HepG2 (cell line): ENCODE results near the gene RDH12. TPM values are rescaled to one million over a fixed set of nuclear protein-coding genes. Genes with fewer than 3 reads are reported as not detected.
A peak's percentile ranks its signal among the peaks of the same experiment; 100 is the strongest.

ENCODE experiments used
- DNMT1 ChIP-seq: sonication (generic); formaldehyde crosslinking; IDR thresholded peaks from 2 replicates; pipeline ENCODE4 v1.5.1; 2020; ENCODE audit warnings: mild to moderate bottlenecking, missing genetic modification reagents
- EP300 ChIP-seq, 3 experiments: sonication (generic) in 1 of 3; formaldehyde crosslinking in 1 of 3; IDR thresholded peaks; 2 replicates each; pipeline versions ENCODE4 v1.5.1 to v1.6.1; 2011 to 2020; ENCODE audit warnings: low read depth in 2 of 3, low read length in 2 of 3, borderline replicate concordance in 1 of 3, improper control_type of control experiment in 1 of 3, mild to moderate bottlenecking in 1 of 3, missing genetic modification reagents in 1 of 3, moderate library complexity in 1 of 3
- MAFF ChIP-seq: IDR thresholded peaks from 2 replicates; pipeline ENCODE4 v1.6.1; 2011; ENCODE audit warnings: low read depth, low read length, improper control_type of control experiment
- MEF2D ChIP-seq: sonication (generic); formaldehyde crosslinking; IDR thresholded peaks from 2 replicates; pipeline ENCODE4 v1.5.1; 2020; ENCODE audit warnings: mild to moderate bottlenecking, missing genetic modification reagents
- NCOA1 ChIP-seq: sonication (generic); formaldehyde crosslinking; IDR thresholded peaks from 2 replicates; pipeline ENCODE4 v1.9.0; 2021; ENCODE audit warnings: missing genetic modification reagents
- POLR2AphosphoS2 ChIP-seq: IDR thresholded peaks from 2 replicates; pipeline ENCODE4 v1.6.1; 2011; ENCODE audit warnings: low read depth, low read length, improper control_type of control experiment
- PPARG ChIP-seq: conservative IDR thresholded peaks from 2 replicates; pipeline ENCODE4 v1.6.1; 2016; ENCODE audit warnings: missing biosample characterization, missing genetic modification reagents
- RORA ChIP-seq: sonication (generic); formaldehyde crosslinking; IDR thresholded peaks from 2 replicates; pipeline ENCODE4 v1.5.0; 2020; ENCODE audit warnings: mild to moderate bottlenecking, missing genetic modification reagents, moderate library complexity
- XBP1 ChIP-seq: sonication (generic); formaldehyde crosslinking; IDR thresholded peaks from 2 replicates; pipeline ENCODE4 v1.5.0; 2020; ENCODE audit warnings: missing genetic modification reagents
- ZBTB33 ChIP-seq: sonication (generic); formaldehyde crosslinking; IDR thresholded peaks from 2 replicates; pipeline ENCODE4 v1.4.0; 2020; ENCODE audit warnings: missing genetic modification reagents
- ZEB1 ChIP-seq: IDR thresholded peaks from 2 replicates; pipeline ENCODE4 v1.6.1; 2012; ENCODE audit warnings: mild to moderate bottlenecking, low read depth, inconsistent platforms; ENCODE audit not compliant: insufficient replicate concordance
- ZNF124 ChIP-seq: sonication (generic); formaldehyde crosslinking; IDR thresholded peaks from 2 replicates; pipeline ENCODE4 v1.4.0; 2020; ENCODE audit warnings: missing genetic modification reagents
- ZNF230 ChIP-seq: sonication (generic); formaldehyde crosslinking; IDR thresholded peaks from 2 replicates; pipeline ENCODE4 v1.4.0; 2020; ENCODE audit warnings: mild to moderate bottlenecking, missing genetic modification reagents
- ZNF460 ChIP-seq: sonication (generic); formaldehyde crosslinking; IDR thresholded peaks from 2 replicates; pipeline ENCODE4 v1.5.1; 2020; ENCODE audit warnings: missing genetic modification reagents, mild to moderate bottlenecking, borderline replicate concordance
- ZNF660 ChIP-seq: sonication (generic); formaldehyde crosslinking; IDR thresholded peaks from 2 replicates; pipeline ENCODE4 v1.5.1; 2020; ENCODE audit warnings: mild to moderate bottlenecking, low read depth, missing genetic modification reagents, borderline replicate concordance
- ZNF777 ChIP-seq: sonication (generic); formaldehyde crosslinking; IDR thresholded peaks from 2 replicates; pipeline ENCODE4 v1.4.0; 2020; ENCODE audit warnings: missing genetic modification reagents
- ZNF841 ChIP-seq: sonication (generic); formaldehyde crosslinking; IDR thresholded peaks from 2 replicates; pipeline ENCODE4 v1.8.1; 2023; ENCODE audit warnings: missing genetic modification reagents, borderline replicate concordance
- polyA plus RNA-seq, 8 experiments: library from polyadenylated mRNA; depleted of rRNA in 3 of 8; stranded (reverse) in 7 of 8; unstranded in 1 of 8; fragments of >200 nt; fragmentation: Illumina TruSeq in 4 of 8; extraction: Trizol in 4 of 8; gene quantifications; 2 replicates each; pipeline versions ENCODE4 v1.2.1 to v1.2.3, GENCODE V29; 2011 to 2016; ENCODE audit warnings: low read depth in 4 of 8, missing spikeins in 1 of 8, mixed read lengths in 1 of 8; ENCODE audit not compliant: insufficient read depth in 1 of 8
- total RNA-seq, 5 experiments: library from RNA; depleted of rRNA; stranded (reverse); fragments of >200 nt; fragmentation: Illumina TruSeq; extraction: Trizol; gene quantifications; 2 replicates each; pipeline ENCODE4 v1.2.3, GENCODE V29; 2016; ENCODE audit warnings: low read depth in 1 of 5
- TF ChIP-seq, protein P1 (sequence below): sonication (generic); formaldehyde crosslinking; IDR thresholded peaks from 2 replicates; pipeline ENCODE4 v1.4.0; 2020; ENCODE audit warnings: missing genetic modification reagents
- TF ChIP-seq, protein P2 (sequence below): sonication (generic); formaldehyde crosslinking; IDR thresholded peaks from 2 replicates; pipeline ENCODE4 v1.5.0; 2020; ENCODE audit warnings: missing genetic modification reagents
- TF ChIP-seq, protein P3 (sequence below): sonication (generic); formaldehyde crosslinking; IDR thresholded peaks from 2 replicates; pipeline ENCODE4 v1.5.1; 2020; ENCODE audit warnings: mild to moderate bottlenecking, missing genetic modification reagents, moderate library complexity
- TF ChIP-seq, protein P4 (sequence below): sonication (generic); formaldehyde crosslinking; IDR thresholded peaks from 2 replicates; pipeline ENCODE4 v1.4.0; 2020; ENCODE audit warnings: mild to moderate bottlenecking, missing genetic modification reagents

Gene RDH12
- total and polyA plus RNA-seq, 2 of the 13 experiments (the other 11 are each of a cell fraction or from before 2014, with no cell fraction given): 1.6 to 2.1 TPM

- no peak for TF ChIP-seq ZNF124 (CRISPR knock-in tag)
- TF ChIP-seq PPARG (CRISPR knock-in tag): no peak
- TF ChIP-seq ZNF777: no peak
- TF ChIP-seq MAFF: no peak
- TF ChIP-seq XBP1 (CRISPR knock-in tag): no peak
- TF ChIP-seq NCOA1 (CRISPR knock-in tag): peak; percentile 72; the same call in 1 of the 2 replicates
- peak; percentile 28; the same call in 1 of the 2 replicates for TF ChIP-seq ZNF230 (CRISPR knock-in tag)
- no peak for TF ChIP-seq EP300 (IDR thresholded peaks at IDR 0.05; ENCODE audit: low read depth in 2 of 2, low read length in 2 of 2)
- no peak for TF ChIP-seq EP300 (CRISPR knock-in tag; IDR thresholded peaks at IDR 0.05; ENCODE audit: borderline replicate concordance)
- no peak for TF ChIP-seq DNMT1 (CRISPR knock-in tag)
- TF ChIP-seq, protein P1, sequence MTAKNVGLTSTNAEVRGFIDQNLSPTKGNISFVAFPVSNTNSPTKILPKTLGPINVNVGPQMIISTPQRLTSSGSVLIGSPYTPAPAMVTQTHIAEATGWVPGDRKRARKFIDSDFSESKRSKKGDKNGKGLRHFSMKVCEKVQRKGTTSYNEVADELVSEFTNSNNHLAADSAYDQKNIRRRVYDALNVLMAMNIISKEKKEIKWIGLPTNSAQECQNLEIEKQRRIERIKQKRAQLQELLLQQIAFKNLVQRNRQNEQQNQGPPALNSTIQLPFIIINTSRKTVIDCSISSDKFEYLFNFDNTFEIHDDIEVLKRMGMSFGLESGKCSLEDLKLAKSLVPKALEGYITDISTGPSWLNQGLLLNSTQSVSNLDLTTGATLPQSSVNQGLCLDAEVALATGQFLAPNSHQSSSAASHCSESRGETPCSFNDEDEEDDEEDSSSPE (CRISPR knock-in tag): 0 out of 2 replicates have a peak, but pooled peaks have one; percentile 48
- no peak for TF ChIP-seq ZEB1
- TF ChIP-seq, protein P2, sequence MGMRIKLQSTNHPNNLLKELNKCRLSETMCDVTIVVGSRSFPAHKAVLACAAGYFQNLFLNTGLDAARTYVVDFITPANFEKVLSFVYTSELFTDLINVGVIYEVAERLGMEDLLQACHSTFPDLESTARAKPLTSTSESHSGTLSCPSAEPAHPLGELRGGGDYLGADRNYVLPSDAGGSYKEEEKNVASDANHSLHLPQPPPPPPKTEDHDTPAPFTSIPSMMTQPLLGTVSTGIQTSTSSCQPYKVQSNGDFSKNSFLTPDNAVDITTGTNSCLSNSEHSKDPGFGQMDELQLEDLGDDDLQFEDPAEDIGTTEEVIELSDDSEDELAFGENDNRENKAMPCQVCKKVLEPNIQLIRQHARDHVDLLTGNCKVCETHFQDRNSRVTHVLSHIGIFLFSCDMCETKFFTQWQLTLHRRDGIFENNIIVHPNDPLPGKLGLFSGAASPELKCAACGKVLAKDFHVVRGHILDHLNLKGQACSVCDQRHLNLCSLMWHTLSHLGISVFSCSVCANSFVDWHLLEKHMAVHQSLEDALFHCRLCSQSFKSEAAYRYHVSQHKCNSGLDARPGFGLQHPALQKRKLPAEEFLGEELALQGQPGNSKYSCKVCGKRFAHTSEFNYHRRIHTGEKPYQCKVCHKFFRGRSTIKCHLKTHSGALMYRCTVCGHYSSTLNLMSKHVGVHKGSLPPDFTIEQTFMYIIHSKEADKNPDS (CRISPR knock-in tag): no peak
- TF ChIP-seq, protein P3, sequence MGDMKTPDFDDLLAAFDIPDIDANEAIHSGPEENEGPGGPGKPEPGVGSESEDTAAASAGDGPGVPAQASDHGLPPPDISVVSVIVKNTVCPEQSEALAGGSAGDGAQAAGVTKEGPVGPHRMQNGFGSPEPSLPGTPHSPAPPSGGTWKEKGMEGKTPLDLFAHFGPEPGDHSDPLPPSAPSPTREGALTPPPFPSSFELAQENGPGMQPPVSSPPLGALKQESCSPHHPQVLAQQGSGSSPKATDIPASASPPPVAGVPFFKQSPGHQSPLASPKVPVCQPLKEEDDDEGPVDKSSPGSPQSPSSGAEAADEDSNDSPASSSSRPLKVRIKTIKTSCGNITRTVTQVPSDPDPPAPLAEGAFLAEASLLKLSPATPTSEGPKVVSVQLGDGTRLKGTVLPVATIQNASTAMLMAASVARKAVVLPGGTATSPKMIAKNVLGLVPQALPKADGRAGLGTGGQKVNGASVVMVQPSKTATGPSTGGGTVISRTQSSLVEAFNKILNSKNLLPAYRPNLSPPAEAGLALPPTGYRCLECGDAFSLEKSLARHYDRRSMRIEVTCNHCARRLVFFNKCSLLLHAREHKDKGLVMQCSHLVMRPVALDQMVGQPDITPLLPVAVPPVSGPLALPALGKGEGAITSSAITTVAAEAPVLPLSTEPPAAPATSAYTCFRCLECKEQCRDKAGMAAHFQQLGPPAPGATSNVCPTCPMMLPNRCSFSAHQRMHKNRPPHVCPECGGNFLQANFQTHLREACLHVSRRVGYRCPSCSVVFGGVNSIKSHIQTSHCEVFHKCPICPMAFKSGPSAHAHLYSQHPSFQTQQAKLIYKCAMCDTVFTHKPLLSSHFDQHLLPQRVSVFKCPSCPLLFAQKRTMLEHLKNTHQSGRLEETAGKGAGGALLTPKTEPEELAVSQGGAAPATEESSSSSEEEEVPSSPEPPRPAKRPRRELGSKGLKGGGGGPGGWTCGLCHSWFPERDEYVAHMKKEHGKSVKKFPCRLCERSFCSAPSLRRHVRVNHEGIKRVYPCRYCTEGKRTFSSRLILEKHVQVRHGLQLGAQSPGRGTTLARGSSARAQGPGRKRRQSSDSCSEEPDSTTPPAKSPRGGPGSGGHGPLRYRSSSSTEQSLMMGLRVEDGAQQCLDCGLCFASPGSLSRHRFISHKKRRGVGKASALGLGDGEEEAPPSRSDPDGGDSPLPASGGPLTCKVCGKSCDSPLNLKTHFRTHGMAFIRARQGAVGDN (CRISPR knock-in tag): peak; percentile 69
- no peak for TF ChIP-seq POLR2AphosphoS2
- TF ChIP-seq MEF2D: no peak
- TF ChIP-seq ZNF660 (CRISPR knock-in tag): no peak
- TF ChIP-seq ZNF460 (CRISPR knock-in tag): no peak
- TF ChIP-seq ZNF841: no peak
- TF ChIP-seq RORA (CRISPR knock-in tag): no peak
- no peak for TF ChIP-seq ZBTB33 (CRISPR knock-in tag)
- TF ChIP-seq, protein P4, sequence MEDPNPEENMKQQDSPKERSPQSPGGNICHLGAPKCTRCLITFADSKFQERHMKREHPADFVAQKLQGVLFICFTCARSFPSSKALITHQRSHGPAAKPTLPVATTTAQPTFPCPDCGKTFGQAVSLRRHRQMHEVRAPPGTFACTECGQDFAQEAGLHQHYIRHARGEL (CRISPR knock-in tag): no peak
Measured at GRCh38 chr14:67695394-67695949, 6.2 kb upstream of the RDH12 start, which contains the start of gene RDH11 (continued).
